Neural cell (in vitro differentiated cells): ENCODE measurements around the gene TGIF2. TPM values are rescaled to one million over a fixed set of nuclear protein-coding genes. Genes with fewer than 3 reads are reported as not detected.

ENCODE experiments used
- H2AFZ ChIP-seq: fragments of 200-600, 300-800 bp; sonication (generic), shearing (Covaris generic); 2 replicates; pipeline ENCODE4 v1.6.0; 2014; ENCODE audit warnings: low read depth, mild to moderate bottlenecking, antibody characterized with exemption, low read length, moderate library complexity
- H3F3A ChIP-seq: fragments of 200-600 bp; shearing (Covaris generic); 2 replicates; pipeline ENCODE4 v1.6.1; 2016; ENCODE audit warnings: mild to moderate bottlenecking, moderate library complexity, mixed read lengths, antibody characterized with exemption, low read length; ENCODE audit not compliant: insufficient read depth, poor library complexity, severe bottlenecking
- H3K27ac ChIP-seq: fragments of 200-600, 300-800 bp; sonication (generic), shearing (Covaris generic); 2 replicates; pipeline ENCODE4 v1.5.1; 2014; ENCODE audit warnings: mild to moderate bottlenecking, low read length, moderate library complexity
- H3K27me3 ChIP-seq: fragments of 300-800, 200-600 bp; sonication (generic), shearing (Covaris generic); 2 replicates; pipeline ENCODE4 v1.6.0; 2014; ENCODE audit warnings: mild to moderate bottlenecking, low read depth, low read length, moderate library complexity; ENCODE audit not compliant: insufficient read depth
- H3K36me3 ChIP-seq: fragments of 300-800, 200-600 bp; sonication (generic), shearing (Covaris generic); 2 replicates; pipeline ENCODE4 v1.5.1; 2014; ENCODE audit warnings: mild to moderate bottlenecking, antibody characterized with exemption, low read length, moderate library complexity; ENCODE audit not compliant: insufficient read depth
- H3K4me2 ChIP-seq: fragments of 300-800, 200-600 bp; sonication (generic), shearing (Covaris generic); 2 replicates; pipeline ENCODE4 v1.6.0; 2014; ENCODE audit warnings: mild to moderate bottlenecking, low read length
- H3K4me3 ChIP-seq: fragments of 300-800, 200-600 bp; sonication (generic), shearing (Covaris generic); 2 replicates; pipeline ENCODE4 v1.5.1; 2014; ENCODE audit warnings: mild to moderate bottlenecking, low read length, moderate library complexity
- H3K79me2 ChIP-seq: fragments of 200-600 bp; shearing (Covaris generic); replicated peaks from 2 replicates; pipeline ENCODE4 v1.6.0; 2014; ENCODE audit warnings: mild to moderate bottlenecking, low read length, moderate library complexity; ENCODE audit not compliant: insufficient read depth
- H3K9ac ChIP-seq: fragments of 300-800, 200-600 bp; sonication (generic), shearing (Covaris generic); 2 replicates; pipeline ENCODE4 v1.6.1; 2016; ENCODE audit warnings: mild to moderate bottlenecking, low read length, mixed read lengths
- H3K9me2 ChIP-seq: fragments of 200-600 bp; shearing (Covaris generic); 2 replicates; pipeline ENCODE4 v1.6.1; 2016; ENCODE audit warnings: mild to moderate bottlenecking, low read length, mixed read lengths; ENCODE audit not compliant: insufficient read depth
- H3K9me3 ChIP-seq: fragments of 200-600, 300-800 bp; sonication (generic), shearing (Covaris generic); 2 replicates; pipeline ENCODE4 v1.6.1; 2016; ENCODE audit warnings: mild to moderate bottlenecking, mixed run types, low read length, moderate library complexity, mixed read lengths
- H4K20me1 ChIP-seq: fragments of 200-600 bp; shearing (Covaris generic); 2 replicates; pipeline ENCODE4 v1.6.1; 2016; ENCODE audit warnings: mild to moderate bottlenecking, mixed run types; ENCODE audit not compliant: insufficient read depth
- EP300 ChIP-seq: fragments of 450-650 bp; conservative IDR thresholded peaks from 2 replicates; pipeline ENCODE4 v1.6.1; 2014; ENCODE audit warnings: antibody characterized with exemption, mild to moderate bottlenecking, moderate library complexity; ENCODE audit not compliant: poor library complexity, severe bottlenecking
- EZH2 ChIP-seq: fragments of 200-600, 300-800 bp; shearing (Covaris generic), sonication (generic); IDR thresholded peaks from 2 replicates; pipeline ENCODE4 v1.6.1; 2014; ENCODE audit warnings: antibody characterized with exemption, low read length, borderline replicate concordance, mild to moderate bottlenecking; ENCODE audit not compliant: insufficient read depth, poor library complexity, severe bottlenecking
- MXI1 ChIP-seq: fragments of 450-650 bp; conservative IDR thresholded peaks from 2 replicates; pipeline ENCODE4 v1.6.1; 2014; ENCODE audit warnings: antibody characterized with exemption, mild to moderate bottlenecking; ENCODE audit not compliant: poor library complexity, severe bottlenecking
- POLR2AphosphoS5 ChIP-seq: IDR thresholded peaks from 2 replicates; pipeline ENCODE4 v1.6.1; 2012
- RAD21 ChIP-seq: fragments of 450-650 bp; conservative IDR thresholded peaks from 2 replicates; pipeline ENCODE4 v1.6.1; 2014; ENCODE audit warnings: antibody characterized with exemption, mild to moderate bottlenecking, moderate library complexity
- SMC3 ChIP-seq: fragments of 450-650 bp; conservative IDR thresholded peaks from 2 replicates; pipeline ENCODE4 v1.6.1; 2014; ENCODE audit warnings: antibody characterized with exemption, mild to moderate bottlenecking, moderate library complexity; ENCODE audit not compliant: poor library complexity
- TAF1 ChIP-seq: IDR thresholded peaks from 2 replicates; pipeline ENCODE4 v1.6.1; 2012; ENCODE audit warnings: low read depth
- polyA plus RNA-seq: library from polyadenylated mRNA; depleted of rRNA; stranded (reverse); fragments of >200 nt; gene quantifications from 2 replicates; pipeline ENCODE4 v1.2.3, GENCODE V29; 2014
- TF ChIP-seq, protein P1 (sequence below): IDR thresholded peaks from 2 replicates; pipeline ENCODE4 v1.6.1; 2012; ENCODE audit warnings: borderline replicate concordance
- TF ChIP-seq, protein P2 (sequence below): fragments of 450-650 bp; IDR thresholded peaks from 2 replicates; pipeline ENCODE4 v1.5.1; 2014; ENCODE audit warnings: antibody characterized with exemption, mild to moderate bottlenecking, moderate library complexity; ENCODE audit not compliant: poor library complexity, severe bottlenecking

Gene TGIF2
- polyA plus RNA-seq, 1 donor from 2014 or later, result 3.3 TPM

DNA sequence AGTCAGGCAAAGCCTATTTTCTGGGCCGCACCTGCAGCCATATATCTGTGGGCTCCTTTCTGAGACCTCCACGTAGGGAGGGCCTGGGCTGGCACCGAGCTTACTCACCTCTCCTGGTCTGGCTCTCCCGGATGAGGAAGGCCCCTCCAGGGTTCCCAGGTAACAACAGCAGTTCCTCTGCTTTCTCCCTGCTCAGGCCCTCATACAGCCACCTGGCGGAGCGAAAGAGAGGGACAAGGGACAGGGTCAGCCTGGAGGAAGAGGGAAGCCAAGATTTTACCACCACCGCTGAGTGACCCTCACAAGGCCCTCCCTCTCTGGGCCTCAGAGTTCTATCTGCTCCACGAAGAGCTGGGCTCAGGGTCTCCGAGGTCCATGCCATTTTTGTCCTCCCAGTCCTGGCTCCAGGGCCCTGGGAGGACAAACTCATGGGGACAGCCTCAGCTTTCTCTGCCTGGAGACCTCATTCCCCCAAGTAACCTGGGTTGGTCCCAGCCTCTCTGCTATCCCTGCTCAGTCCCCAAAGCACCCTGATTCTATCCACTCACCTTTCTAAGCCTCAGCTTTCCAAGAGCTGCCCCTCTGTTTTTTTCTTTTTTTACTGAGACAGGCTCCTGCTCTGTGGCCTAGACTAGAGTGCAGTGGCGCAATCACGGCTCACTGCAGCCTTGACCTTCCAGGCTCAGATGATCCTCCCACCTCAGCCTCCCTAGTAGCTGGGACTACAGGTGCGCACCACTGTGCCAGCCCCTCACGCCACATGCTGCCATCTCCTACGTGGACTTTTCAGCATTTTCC lies 59.3 kb downstream of the TGIF2 start:
- Histone ChIP-seq H2AFZ (no peak overlapping the region), H3K36me3 (no peaks in the 10 kb centered on the region), H3K9ac (no peak overlapping the region), H3K9me3 (no peaks in the 10 kb centered on the region), H3K79me2 (no peaks in the 10 kb centered on the region), H3K4me2 (no peak overlapping the region), H3K27me3 (no peaks in the 10 kb centered on the region), H3F3A (no peaks in the 10 kb centered on the region), H4K20me1 (no peaks in the 10 kb centered on the region), H3K9me2 (no peaks in the 10 kb centered on the region), H3K4me3 (no peak overlapping the region), H3K27ac (no peak overlapping the region)
- TF ChIP-seq EP300 (no peak), EZH2 (no peak), TAF1 (no peak)
- TF ChIP-seq, protein P1, sequence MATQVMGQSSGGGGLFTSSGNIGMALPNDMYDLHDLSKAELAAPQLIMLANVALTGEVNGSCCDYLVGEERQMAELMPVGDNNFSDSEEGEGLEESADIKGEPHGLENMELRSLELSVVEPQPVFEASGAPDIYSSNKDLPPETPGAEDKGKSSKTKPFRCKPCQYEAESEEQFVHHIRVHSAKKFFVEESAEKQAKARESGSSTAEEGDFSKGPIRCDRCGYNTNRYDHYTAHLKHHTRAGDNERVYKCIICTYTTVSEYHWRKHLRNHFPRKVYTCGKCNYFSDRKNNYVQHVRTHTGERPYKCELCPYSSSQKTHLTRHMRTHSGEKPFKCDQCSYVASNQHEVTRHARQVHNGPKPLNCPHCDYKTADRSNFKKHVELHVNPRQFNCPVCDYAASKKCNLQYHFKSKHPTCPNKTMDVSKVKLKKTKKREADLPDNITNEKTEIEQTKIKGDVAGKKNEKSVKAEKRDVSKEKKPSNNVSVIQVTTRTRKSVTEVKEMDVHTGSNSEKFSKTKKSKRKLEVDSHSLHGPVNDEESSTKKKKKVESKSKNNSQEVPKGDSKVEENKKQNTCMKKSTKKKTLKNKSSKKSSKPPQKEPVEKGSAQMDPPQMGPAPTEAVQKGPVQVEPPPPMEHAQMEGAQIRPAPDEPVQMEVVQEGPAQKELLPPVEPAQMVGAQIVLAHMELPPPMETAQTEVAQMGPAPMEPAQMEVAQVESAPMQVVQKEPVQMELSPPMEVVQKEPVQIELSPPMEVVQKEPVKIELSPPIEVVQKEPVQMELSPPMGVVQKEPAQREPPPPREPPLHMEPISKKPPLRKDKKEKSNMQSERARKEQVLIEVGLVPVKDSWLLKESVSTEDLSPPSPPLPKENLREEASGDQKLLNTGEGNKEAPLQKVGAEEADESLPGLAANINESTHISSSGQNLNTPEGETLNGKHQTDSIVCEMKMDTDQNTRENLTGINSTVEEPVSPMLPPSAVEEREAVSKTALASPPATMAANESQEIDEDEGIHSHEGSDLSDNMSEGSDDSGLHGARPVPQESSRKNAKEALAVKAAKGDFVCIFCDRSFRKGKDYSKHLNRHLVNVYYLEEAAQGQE, result no peak

DNA sequence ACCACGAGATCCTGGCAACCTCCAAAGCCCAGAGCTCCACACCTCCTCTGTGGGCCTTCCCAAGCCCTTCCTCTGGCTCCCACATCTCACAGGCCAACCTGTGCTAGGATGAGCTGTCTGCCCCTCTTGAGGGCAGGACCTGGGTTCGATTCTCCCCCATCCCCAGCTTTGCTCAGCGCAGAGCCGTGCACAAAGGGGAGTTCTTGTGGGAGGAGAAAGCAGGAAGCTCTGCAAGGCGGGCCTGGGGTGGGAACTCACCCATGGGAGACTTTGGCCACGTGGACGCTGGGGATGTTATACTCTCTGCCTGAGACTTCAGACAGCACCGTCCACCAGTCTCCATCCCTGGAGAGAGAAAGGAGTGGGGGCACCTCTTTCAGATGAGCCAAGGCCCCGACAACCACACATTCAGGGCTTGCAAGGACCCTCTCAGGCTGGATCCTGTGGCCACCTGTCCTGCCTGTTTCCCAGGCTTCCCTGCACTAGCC lies 59.9 kb downstream of the TGIF2 start:
- Histone ChIP-seq H3F3A (no peaks in the 10 kb centered on the region), H4K20me1 (no peaks in the 10 kb centered on the region), H3K4me2 (no peak overlapping the region), H3K79me2 (no peaks in the 10 kb centered on the region), H3K27ac (no peak overlapping the region), H3K4me3 (no peak overlapping the region), H3K27me3 (no peaks in the 10 kb centered on the region), H2AFZ (no peak overlapping the region), H3K9me2 (no peaks in the 10 kb centered on the region), H3K36me3 (no peaks in the 10 kb centered on the region), H3K9me3 (no peaks in the 10 kb centered on the region), H3K9ac (no peak overlapping the region)
- TF ChIP-seq, protein P1, result no peak
- TF ChIP-seq MXI1 (no peak), SMC3 (no peak), TAF1 (no peak), EP300 (no peak), POLR2AphosphoS5 (no peak), EZH2 (no peak), RAD21 (no peak)
- TF ChIP-seq, protein P2, sequence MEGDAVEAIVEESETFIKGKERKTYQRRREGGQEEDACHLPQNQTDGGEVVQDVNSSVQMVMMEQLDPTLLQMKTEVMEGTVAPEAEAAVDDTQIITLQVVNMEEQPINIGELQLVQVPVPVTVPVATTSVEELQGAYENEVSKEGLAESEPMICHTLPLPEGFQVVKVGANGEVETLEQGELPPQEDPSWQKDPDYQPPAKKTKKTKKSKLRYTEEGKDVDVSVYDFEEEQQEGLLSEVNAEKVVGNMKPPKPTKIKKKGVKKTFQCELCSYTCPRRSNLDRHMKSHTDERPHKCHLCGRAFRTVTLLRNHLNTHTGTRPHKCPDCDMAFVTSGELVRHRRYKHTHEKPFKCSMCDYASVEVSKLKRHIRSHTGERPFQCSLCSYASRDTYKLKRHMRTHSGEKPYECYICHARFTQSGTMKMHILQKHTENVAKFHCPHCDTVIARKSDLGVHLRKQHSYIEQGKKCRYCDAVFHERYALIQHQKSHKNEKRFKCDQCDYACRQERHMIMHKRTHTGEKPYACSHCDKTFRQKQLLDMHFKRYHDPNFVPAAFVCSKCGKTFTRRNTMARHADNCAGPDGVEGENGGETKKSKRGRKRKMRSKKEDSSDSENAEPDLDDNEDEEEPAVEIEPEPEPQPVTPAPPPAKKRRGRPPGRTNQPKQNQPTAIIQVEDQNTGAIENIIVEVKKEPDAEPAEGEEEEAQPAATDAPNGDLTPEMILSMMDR, result no peak
